ENCODE data around the gene CHRNA5. TPM values are rescaled to one million over a fixed set of nuclear protein-coding genes. Genes with fewer than 3 reads are reported as not detected.

Gene CHRNA5
- polyA plus RNA-seq (2012; ENCODE audit: insufficient read length, low read depth) = 1.4 TPM

- TF ChIP-seq FOXP2 (optimal IDR thresholded peaks at IDR 0.05; ENCODE audit: borderline replicate concordance, extremely low read depth, extremely low read length, insufficient read depth) (no peak), POLR2AphosphoS5 (IDR thresholded peaks at IDR 0.05; ENCODE audit: low read depth, low read length) (peak; percentile 69; the same call in 1 of the 2 replicates), REST (IDR thresholded peaks at IDR 0.05; ENCODE audit: insufficient read depth in 1 of 2, low read depth in 2 of 2, low read length in 2 of 2) (no peak), SIN3A (IDR thresholded peaks at IDR 0.05; ENCODE audit: borderline replicate concordance, insufficient read depth, low read length) (no peak), TAF1 (IDR thresholded peaks at IDR 0.05; ENCODE audit: borderline replicate concordance, insufficient read depth, low read length) (peak; percentile 85; the same call in 1 of the 2 replicates)
These were observed at the start of gene CHRNA5 for GRCh38 chr15:78565097-78565950. CHRNA5 (plus strand) TSS chr15:78565520; CDS start chr15:78565720, 200 bp downstream.

GRCh38 chr15:78524230-78524629, 41.1 kb upstream of the CHRNA5 start:
- TF ChIP-seq REST (IDR thresholded peaks at IDR 0.05; ENCODE audit: insufficient read depth in 1 of 2, low read depth in 2 of 2, low read length in 2 of 2) = no peak
- no peak for TF ChIP-seq TAF1 (IDR thresholded peaks at IDR 0.05; ENCODE audit: borderline replicate concordance, insufficient read depth, low read length)
- no peak for TF ChIP-seq POLR2AphosphoS5 (IDR thresholded peaks at IDR 0.05; ENCODE audit: low read depth, low read length)
- TF ChIP-seq FOXP2 (optimal IDR thresholded peaks at IDR 0.05; ENCODE audit: borderline replicate concordance, extremely low read depth, extremely low read length, insufficient read depth) = no peak
- no peak for TF ChIP-seq SIN3A (IDR thresholded peaks at IDR 0.05; ENCODE audit: borderline replicate concordance, insufficient read depth, low read length)

DNA sequence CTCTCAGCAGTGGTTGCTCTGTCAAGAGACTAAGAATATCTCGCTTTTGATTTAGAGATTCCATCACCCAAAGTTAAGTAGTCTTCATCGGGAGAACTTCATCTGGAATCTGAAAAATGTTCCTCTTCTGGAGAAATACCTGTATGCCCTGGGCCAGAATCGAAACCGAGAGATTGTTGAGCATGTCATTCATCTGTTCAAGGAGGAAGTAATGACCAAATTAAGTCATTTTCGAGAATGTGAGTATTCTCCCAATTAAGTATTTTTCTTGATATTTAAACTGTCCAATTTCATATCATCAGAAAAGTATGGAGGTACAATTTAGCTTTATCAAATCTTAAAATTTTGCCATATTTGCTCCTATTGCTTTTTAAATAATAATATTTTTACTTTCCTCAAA, 38.0 kb upstream of the CHRNA5 start:
- no peak for TF ChIP-seq TAF1 (IDR thresholded peaks at IDR 0.05; ENCODE audit: borderline replicate concordance, insufficient read depth, low read length)
- no peak for TF ChIP-seq FOXP2 (optimal IDR thresholded peaks at IDR 0.05; ENCODE audit: borderline replicate concordance, extremely low read depth, extremely low read length, insufficient read depth)
- no peak for TF ChIP-seq SIN3A (IDR thresholded peaks at IDR 0.05; ENCODE audit: borderline replicate concordance, insufficient read depth, low read length)
- TF ChIP-seq REST (IDR thresholded peaks at IDR 0.05; ENCODE audit: insufficient read depth in 1 of 2, low read depth in 2 of 2, low read length in 2 of 2) = no peak
- no peak for TF ChIP-seq POLR2AphosphoS5 (IDR thresholded peaks at IDR 0.05; ENCODE audit: low read depth, low read length)

- TF ChIP-seq REST (IDR thresholded peaks at IDR 0.05; ENCODE audit: insufficient read depth in 1 of 2, low read depth in 2 of 2, low read length in 2 of 2) (no peak), POLR2AphosphoS5 (IDR thresholded peaks at IDR 0.05; ENCODE audit: low read depth, low read length) (no peak), FOXP2 (optimal IDR thresholded peaks at IDR 0.05; ENCODE audit: borderline replicate concordance, extremely low read depth, extremely low read length, insufficient read depth) (no peak), SIN3A (IDR thresholded peaks at IDR 0.05; ENCODE audit: borderline replicate concordance, insufficient read depth, low read length) (no peak), TAF1 (IDR thresholded peaks at IDR 0.05; ENCODE audit: borderline replicate concordance, insufficient read depth, low read length) (no peak)
These were observed 32.0 kb upstream of the CHRNA5 start for GRCh38 chr15:78533331-78533730.
